IPS-15b (cell line): ENCODE results near the gene GMDS.

Experiments used
- H3K27me3 ChIP-seq: one replicate; pipeline ENCODE4 v1.6.1; 2013; ENCODE audit warnings: low read length; ENCODE audit not compliant: control insufficient read depth, insufficient read depth
- H3K36me3 ChIP-seq: one replicate; pipeline ENCODE4 v1.6.1; 2013; ENCODE audit warnings: low read length; ENCODE audit not compliant: control insufficient read depth, insufficient read depth
- H3K4me1 ChIP-seq: one replicate; pipeline ENCODE4 v1.6.1; 2013; ENCODE audit warnings: mild to moderate bottlenecking, low read length; ENCODE audit not compliant: control insufficient read depth, insufficient read depth
- H3K4me3 ChIP-seq: one replicate; pipeline ENCODE4 v1.5.1; 2013; ENCODE audit warnings: low read depth, low read length
- H3K9ac ChIP-seq: one replicate; pipeline ENCODE4 v1.6.1; 2013; ENCODE audit warnings: low read depth, mild to moderate bottlenecking, low read length
- H3K9me3 ChIP-seq: one replicate; pipeline ENCODE4 v1.6.1; 2013; ENCODE audit warnings: mild to moderate bottlenecking, low read length; ENCODE audit not compliant: control insufficient read depth, insufficient read depth

GMDS gene

DNA sequence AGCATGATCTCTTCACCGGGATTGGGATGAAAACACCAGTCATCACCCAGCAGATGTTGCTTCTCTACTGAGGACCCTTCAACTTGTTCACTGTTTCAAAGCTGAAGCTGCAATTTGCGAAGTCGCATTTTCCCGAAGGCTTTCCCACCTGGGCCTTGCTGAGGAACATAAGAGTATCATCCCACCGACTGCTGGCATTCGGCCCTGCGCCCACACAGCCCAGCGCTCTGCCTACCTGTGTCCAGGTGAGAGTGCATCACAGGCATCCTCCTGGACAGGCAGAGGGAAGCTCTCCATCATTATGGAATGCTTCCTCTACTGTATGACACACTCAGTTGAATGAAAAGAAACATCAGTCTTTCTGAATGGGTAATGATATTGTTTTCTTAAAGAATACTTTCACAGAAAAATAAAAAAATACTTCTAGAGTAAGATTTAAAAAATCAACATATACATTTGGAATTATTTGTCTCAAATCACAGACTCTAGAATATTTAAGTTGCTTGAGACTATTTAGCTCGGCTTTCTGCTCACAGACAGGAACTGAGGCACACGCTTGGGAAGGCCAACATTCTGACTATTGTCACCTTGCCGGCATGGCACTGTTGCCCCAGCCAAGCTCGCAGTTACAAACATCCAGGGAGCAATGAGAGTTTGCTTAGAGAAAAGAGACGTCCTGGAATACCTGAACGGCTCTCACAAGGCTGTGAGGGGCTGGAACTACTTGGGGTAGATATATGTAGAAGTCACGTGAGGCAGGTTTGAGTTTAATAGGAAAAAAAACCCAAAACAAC, 587.0 kb downstream of the GMDS start:
- no peaks in the 10 kb centered on the region for H3K4me1 ChIP-seq
- no peaks in the 10 kb centered on the region for H3K9me3 ChIP-seq
- H3K36me3 ChIP-seq, result no peaks in the 10 kb centered on the region
- H3K27me3 ChIP-seq, result no peaks in the 10 kb centered on the region
- no peak overlapping the region for H3K9ac ChIP-seq
- H3K4me3 ChIP-seq, result no peak overlapping the region

- H3K9ac ChIP-seq, result no peak overlapping the region
- H3K36me3 ChIP-seq, result no peaks in the 10 kb centered on the region
- H3K27me3 ChIP-seq, result no peaks in the 10 kb centered on the region
- H3K4me3 ChIP-seq, result no peak overlapping the region
- H3K9me3 ChIP-seq, result no peaks in the 10 kb centered on the region
- H3K4me1 ChIP-seq, result no peaks in the 10 kb centered on the region
Observed at GRCh38 chr6:1657771-1658165, 587.6 kb downstream of the GMDS start.

DNA sequence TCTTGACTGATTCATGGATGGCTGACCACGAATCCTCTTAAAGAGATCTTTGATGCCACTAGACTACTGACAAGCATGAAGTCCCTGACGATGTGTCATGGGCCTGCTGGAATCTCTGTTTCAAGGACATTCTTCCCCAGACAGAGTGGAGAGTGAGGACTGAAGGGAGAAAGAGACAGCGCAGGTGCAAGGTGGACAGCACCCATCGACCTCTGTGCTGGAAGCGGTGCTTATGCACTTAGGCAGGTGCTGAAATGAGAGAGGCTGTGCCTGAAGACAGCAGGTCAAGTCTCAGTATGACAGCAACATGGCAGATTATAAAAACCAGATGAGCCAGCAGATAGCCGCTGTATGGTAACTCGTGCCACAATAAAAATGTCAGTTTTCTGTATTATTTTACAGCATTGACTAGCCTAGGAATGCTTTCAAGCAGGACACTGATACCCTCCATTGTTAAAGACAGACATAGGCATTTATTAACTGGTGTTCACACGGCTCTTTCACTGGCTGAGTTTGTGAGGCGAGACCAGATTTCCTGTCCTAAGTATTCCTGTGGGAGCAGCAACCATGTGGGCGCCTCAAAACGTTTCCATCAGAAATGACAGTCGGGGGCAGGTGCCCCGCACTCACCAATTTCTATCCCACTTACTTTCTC, 588.2 kb downstream of the GMDS start:
- Histone ChIP-seq H3K4me1 (no peaks in the 10 kb centered on the region), H3K36me3 (no peaks in the 10 kb centered on the region), H3K9me3 (no peaks in the 10 kb centered on the region), H3K27me3 (no peaks in the 10 kb centered on the region), H3K9ac (no peak overlapping the region), H3K4me3 (no peak overlapping the region)

GRCh38 chr6:1654054-1654453, 591.4 kb downstream of the GMDS start:
- Histone ChIP-seq H3K9me3 (no peaks in the 10 kb centered on the region), H3K36me3 (no peaks in the 10 kb centered on the region), H3K27me3 (no peaks in the 10 kb centered on the region), H3K4me1 (no peaks in the 10 kb centered on the region), H3K4me3 (no peak overlapping the region), H3K9ac (no peak overlapping the region)

DNA sequence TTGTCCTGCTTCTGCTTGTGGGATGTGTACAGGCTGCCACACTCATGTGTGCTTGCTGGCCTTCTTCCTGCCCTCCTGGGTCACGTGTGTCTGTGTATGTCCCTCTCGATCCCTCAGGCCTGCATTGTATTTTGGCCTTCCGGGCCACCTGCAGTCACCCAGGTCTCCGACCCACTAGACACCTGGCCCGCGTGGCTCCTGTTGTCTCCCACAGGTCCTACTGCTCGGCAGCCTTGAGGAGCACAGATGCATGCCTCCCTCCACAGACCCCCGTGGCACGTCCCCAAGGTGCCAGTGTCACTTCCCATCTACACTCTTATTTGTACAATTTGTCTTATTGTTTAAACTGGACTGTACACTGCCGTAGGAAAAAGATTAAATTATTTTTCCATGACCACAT, 592.6 kb downstream of the GMDS start:
- Histone ChIP-seq H3K4me1 (no peaks in the 10 kb centered on the region), H3K4me3 (no peak overlapping the region), H3K36me3 (no peaks in the 10 kb centered on the region), H3K27me3 (no peaks in the 10 kb centered on the region), H3K9ac (no peak overlapping the region), H3K9me3 (no peaks in the 10 kb centered on the region)

DNA sequence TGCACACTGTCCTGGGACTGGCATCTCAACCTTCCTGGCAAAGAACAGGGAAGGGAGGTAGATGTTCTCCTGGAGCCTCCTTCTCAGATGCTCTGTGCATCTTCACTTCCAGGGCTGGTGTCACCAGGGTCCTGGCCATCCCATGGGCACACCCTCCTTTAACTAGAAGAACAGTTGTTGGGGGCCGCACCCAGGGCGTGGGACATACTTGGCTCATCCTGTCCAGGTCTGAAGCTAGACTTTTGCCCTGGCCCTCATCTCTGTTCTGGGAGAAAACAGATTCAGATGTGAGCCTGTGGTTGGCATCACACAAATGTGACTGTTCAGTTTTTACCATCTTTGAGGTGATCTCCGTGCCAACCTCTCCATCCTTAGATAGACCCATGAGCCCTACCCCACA, 594.0 kb downstream of the GMDS start:
- Histone ChIP-seq H3K4me3 (no peak overlapping the region), H3K36me3 (no peaks in the 10 kb centered on the region), H3K9me3 (no peaks in the 10 kb centered on the region), H3K4me1 (no peaks in the 10 kb centered on the region), H3K27me3 (no peaks in the 10 kb centered on the region), H3K9ac (no peak overlapping the region)

DNA sequence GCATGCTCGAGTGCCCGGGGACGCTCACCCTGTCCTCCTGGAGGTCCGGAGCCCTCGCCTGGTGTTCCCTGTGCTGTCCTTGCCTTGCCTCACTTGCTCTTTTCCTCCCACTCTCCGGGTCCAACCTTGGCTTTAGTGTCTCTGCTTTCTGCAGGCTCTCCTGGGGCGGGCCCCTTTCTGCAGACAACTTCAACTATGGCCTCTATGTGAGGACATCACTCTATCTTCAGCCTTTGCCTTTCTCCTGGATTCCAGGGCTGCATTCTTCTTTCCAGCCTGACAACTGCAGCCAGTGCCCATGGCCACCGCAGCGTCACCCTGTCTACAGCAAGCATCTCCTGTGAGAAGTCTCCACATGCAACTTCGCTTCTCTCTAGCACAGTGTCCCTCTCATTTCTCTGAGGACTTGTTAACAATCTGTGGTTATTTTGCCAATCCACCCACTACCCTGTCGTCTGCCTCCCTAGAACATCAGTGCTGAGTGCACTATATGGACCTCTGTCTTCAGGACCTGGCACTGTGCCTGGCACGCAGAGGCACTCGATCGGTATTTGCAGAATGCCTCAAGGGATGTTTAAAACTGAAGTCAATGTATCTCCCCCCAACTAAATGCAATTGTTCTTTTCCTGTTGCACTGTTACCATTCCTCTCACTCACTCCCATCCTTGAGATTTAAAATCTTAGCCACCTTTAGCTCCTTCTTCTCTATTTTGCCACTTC, 599.8 kb downstream of the GMDS start:
- no peaks in the 10 kb centered on the region for H3K4me1 ChIP-seq
- no peak overlapping the region for H3K4me3 ChIP-seq
- H3K36me3 ChIP-seq, result no peaks in the 10 kb centered on the region
- H3K9me3 ChIP-seq, result no peaks in the 10 kb centered on the region
- no peak overlapping the region for H3K9ac ChIP-seq
- no peaks in the 10 kb centered on the region for H3K27me3 ChIP-seq

GRCh38 chr6:1644516-1645060, 600.8 kb downstream of the GMDS start:
- Histone ChIP-seq H3K36me3 (no peaks in the 10 kb centered on the region), H3K4me1 (no peaks in the 10 kb centered on the region), H3K4me3 (no peak overlapping the region), H3K9ac (no peak overlapping the region), H3K9me3 (no peaks in the 10 kb centered on the region), H3K27me3 (no peaks in the 10 kb centered on the region)

DNA sequence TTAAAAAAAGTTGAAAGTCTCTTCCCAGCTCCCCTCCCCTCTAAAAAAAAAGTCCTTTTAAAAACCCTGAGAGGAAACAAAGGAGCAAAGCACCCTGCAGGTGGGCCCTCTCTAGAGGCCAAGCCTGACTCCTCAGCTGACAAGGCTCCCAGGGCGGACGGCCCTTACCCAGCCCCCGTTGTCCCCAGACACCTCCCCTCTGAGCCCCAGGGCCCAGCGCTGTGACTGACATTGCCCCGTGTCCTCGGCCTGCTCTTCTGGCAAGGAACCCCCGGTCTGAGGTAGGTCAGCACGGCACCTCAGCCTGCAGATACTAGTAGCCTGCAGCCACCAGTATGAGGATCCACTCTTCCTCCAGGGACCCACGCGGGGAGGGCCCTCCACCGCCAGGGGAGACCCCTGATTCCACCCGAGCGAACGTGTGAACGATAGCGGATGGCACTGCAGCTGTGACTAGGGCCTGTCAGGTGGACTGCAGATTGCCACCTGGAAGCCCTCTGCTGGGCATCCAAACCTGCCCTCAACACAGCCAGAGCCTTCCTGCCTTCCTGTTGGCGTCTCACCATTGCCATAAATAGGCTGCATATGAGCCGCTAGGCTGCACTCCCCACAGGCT, 601.5 kb downstream of the GMDS start:
- Histone ChIP-seq H3K9me3 (no peaks in the 10 kb centered on the region), H3K9ac (no peak overlapping the region), H3K27me3 (no peaks in the 10 kb centered on the region), H3K36me3 (no peaks in the 10 kb centered on the region), H3K4me3 (no peak overlapping the region), H3K4me1 (no peaks in the 10 kb centered on the region)

- Histone ChIP-seq H3K9ac (no peak overlapping the region), H3K9me3 (no peaks in the 10 kb centered on the region), H3K36me3 (no peaks in the 10 kb centered on the region), H3K4me1 (no peaks in the 10 kb centered on the region), H3K27me3 (no peaks in the 10 kb centered on the region), H3K4me3 (no peak overlapping the region)
Observed at GRCh38 chr6:1643111-1643510, 602.3 kb downstream of the GMDS start.

DNA sequence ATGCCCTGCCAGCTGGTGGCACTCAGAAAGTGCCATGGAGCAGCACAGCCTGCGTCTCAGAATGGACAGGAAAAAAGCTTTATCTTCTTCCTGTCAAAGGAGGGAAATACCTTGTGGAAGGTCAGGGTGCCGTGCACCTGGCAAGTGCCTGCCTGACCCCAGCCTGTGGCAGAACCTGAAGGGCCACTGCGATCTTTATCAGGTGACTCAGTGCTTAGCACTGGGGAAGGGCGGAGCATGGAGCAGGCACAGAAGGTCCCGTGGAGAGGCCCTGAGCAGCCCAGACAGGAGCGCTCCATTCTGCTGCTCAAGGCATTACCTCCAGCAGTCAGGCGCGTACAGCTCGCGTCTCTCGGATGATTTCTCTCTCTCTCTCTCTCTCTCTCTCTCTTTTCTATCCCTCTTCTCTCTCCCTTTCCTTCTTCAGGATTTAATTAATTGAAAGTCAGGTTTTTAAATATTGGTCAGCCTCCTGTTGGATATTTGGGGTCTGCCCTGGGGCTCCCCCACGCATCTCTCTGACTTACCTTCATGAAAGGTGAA, 604.0 kb downstream of the GMDS start:
- Histone ChIP-seq H3K4me1 (no peaks in the 10 kb centered on the region), H3K4me3 (no peak overlapping the region), H3K9ac (no peak overlapping the region), H3K36me3 (no peaks in the 10 kb centered on the region), H3K27me3 (no peaks in the 10 kb centered on the region), H3K9me3 (no peaks in the 10 kb centered on the region)
